Measurements from ENCODE around the gene CBS. TPM values are rescaled to one million over a fixed set of nuclear protein-coding genes. Genes with fewer than 3 reads are reported as not detected.
"Not testable (repeated sequence)": the region's sequence is repeated elsewhere in the genome, so short reads cannot be mapped to it uniquely, and the experiment has no call there.

The CBS gene
- total RNA-seq = 7.3 TPM

GRCh38 chr21:43075170-43076022 is at the start of gene CBS:
TSS of gene CBS (minus strand) at chr21:43075835. CDS start at chr21:43072193, 3,642 bp downstream.
- H3K27me3 ChIP-seq (ENCODE audit: control insufficient read depth in 3 of 3, insufficient read depth in 3 of 3, low read length in 3 of 3); H3K4me1 ChIP-seq (ENCODE audit: control insufficient read depth in 3 of 3, insufficient read depth in 3 of 3, low read length in 3 of 3): not testable (repeated sequence)

DNA sequence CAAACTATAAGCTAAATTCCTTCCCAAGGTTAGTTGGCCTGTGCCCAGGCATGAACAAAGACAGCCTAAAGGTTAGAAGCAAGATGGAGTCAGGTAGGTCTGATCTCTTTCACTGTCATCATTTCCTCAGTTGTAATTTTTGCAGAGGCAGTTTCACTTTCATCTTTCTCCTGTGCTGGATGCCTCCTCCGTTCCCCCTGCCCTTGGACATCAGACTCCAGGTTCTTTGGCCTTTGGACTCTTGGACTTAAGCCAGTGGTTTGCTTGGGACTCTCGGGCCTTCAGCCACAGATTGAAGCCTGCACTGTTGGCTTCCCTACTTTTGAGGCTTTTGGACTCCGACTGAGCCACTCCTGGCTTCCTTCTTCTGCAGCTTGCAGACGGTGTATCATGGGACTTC is 40.3 kb upstream of the CBS start:
- not testable (repeated sequence) for H3K27me3 ChIP-seq (ENCODE audit: control insufficient read depth in 3 of 3, insufficient read depth in 3 of 3, low read length in 3 of 3); H3K9me3 ChIP-seq (ENCODE audit: control insufficient read depth in 3 of 3, low read length in 3 of 3); H3K4me3 ChIP-seq (ENCODE audit: low read length in 3 of 3); H3K36me3 ChIP-seq (ENCODE audit: control insufficient read depth in 3 of 3, insufficient read depth in 3 of 3, low read length in 3 of 3); H3K4me1 ChIP-seq (ENCODE audit: control insufficient read depth in 3 of 3, insufficient read depth in 3 of 3, low read length in 3 of 3); H3K27ac ChIP-seq (ENCODE audit: low read depth, low read length); H3K9ac ChIP-seq (ENCODE audit: low read depth in 1 of 3, low read length in 3 of 3)

More at GRCh38 chr21:43075170-43076022, at the start of gene CBS:
- H3K27ac ChIP-seq (ENCODE audit: low read depth, low read length); H3K9me3 ChIP-seq (ENCODE audit: control insufficient read depth in 3 of 3, low read length in 3 of 3); H3K9ac ChIP-seq (ENCODE audit: low read depth in 1 of 3, low read length in 3 of 3); H3K4me3 ChIP-seq (ENCODE audit: low read length in 3 of 3); H3K36me3 ChIP-seq (ENCODE audit: control insufficient read depth in 3 of 3, insufficient read depth in 3 of 3, low read length in 3 of 3): not testable (repeated sequence)

- H3K27me3 ChIP-seq (ENCODE audit: control insufficient read depth in 3 of 3, insufficient read depth in 3 of 3, low read length in 3 of 3); H3K36me3 ChIP-seq (ENCODE audit: control insufficient read depth in 3 of 3, insufficient read depth in 3 of 3, low read length in 3 of 3); H3K4me1 ChIP-seq (ENCODE audit: control insufficient read depth in 3 of 3, insufficient read depth in 3 of 3, low read length in 3 of 3); H3K9ac ChIP-seq (ENCODE audit: low read depth in 1 of 3, low read length in 3 of 3); H3K27ac ChIP-seq (ENCODE audit: low read depth, low read length); H3K9me3 ChIP-seq (ENCODE audit: control insufficient read depth in 3 of 3, low read length in 3 of 3); H3K4me3 ChIP-seq (ENCODE audit: low read length in 3 of 3): not testable (repeated sequence)
Measured at GRCh38 chr21:43114483-43114882, 38.8 kb upstream of the CBS start.

- not testable (repeated sequence) for H3K27ac ChIP-seq (ENCODE audit: low read depth, low read length); H3K9ac ChIP-seq (ENCODE audit: low read depth in 1 of 3, low read length in 3 of 3)
Measured at GRCh38 chr21:43109006-43109405, 33.4 kb upstream of the CBS start.

DNA sequence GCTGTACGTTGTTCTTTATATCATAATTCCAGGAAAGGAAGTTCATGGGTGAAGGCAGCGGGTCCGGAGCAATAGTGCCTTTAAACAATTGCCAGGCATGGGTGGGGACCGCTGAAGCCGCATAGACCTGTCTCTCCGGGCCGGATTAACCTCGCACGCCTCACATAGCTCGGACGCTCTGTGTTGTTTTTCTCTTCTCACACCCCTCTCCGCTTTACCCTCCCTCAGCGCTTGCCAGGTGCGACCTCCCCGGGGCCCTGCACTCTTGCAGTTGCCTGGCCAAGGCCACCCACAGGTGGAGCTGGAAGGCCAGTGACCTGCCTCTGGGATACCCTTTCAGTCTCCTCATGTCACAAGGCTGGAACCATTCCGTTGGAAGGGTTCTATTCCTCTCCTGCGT is 32.5 kb upstream of the CBS start:
- not testable (repeated sequence) for H3K9ac ChIP-seq (ENCODE audit: low read depth in 1 of 3, low read length in 3 of 3); H3K4me3 ChIP-seq (ENCODE audit: low read length in 3 of 3); H3K27ac ChIP-seq (ENCODE audit: low read depth, low read length); H3K36me3 ChIP-seq (ENCODE audit: control insufficient read depth in 3 of 3, insufficient read depth in 3 of 3, low read length in 3 of 3); H3K27me3 ChIP-seq (ENCODE audit: control insufficient read depth in 3 of 3, insufficient read depth in 3 of 3, low read length in 3 of 3); H3K9me3 ChIP-seq (ENCODE audit: control insufficient read depth in 3 of 3, low read length in 3 of 3); H3K4me1 ChIP-seq (ENCODE audit: control insufficient read depth in 3 of 3, insufficient read depth in 3 of 3, low read length in 3 of 3)

More at GRCh38 chr21:43109006-43109405, 33.4 kb upstream of the CBS start:
- H3K9me3 ChIP-seq (ENCODE audit: control insufficient read depth in 3 of 3, low read length in 3 of 3); H3K4me1 ChIP-seq (ENCODE audit: control insufficient read depth in 3 of 3, insufficient read depth in 3 of 3, low read length in 3 of 3); H3K4me3 ChIP-seq (ENCODE audit: low read length in 3 of 3); H3K36me3 ChIP-seq (ENCODE audit: control insufficient read depth in 3 of 3, insufficient read depth in 3 of 3, low read length in 3 of 3); H3K27me3 ChIP-seq (ENCODE audit: control insufficient read depth in 3 of 3, insufficient read depth in 3 of 3, low read length in 3 of 3): not testable (repeated sequence)

GRCh38 chr21:43107794-43108137 is 32.1 kb upstream of the CBS start:
- not testable (repeated sequence) for H3K4me3 ChIP-seq (ENCODE audit: low read length in 3 of 3); H3K27ac ChIP-seq (ENCODE audit: low read depth, low read length); H3K27me3 ChIP-seq (ENCODE audit: control insufficient read depth in 3 of 3, insufficient read depth in 3 of 3, low read length in 3 of 3); H3K4me1 ChIP-seq (ENCODE audit: control insufficient read depth in 3 of 3, insufficient read depth in 3 of 3, low read length in 3 of 3); H3K36me3 ChIP-seq (ENCODE audit: control insufficient read depth in 3 of 3, insufficient read depth in 3 of 3, low read length in 3 of 3); H3K9ac ChIP-seq (ENCODE audit: low read depth in 1 of 3, low read length in 3 of 3); H3K9me3 ChIP-seq (ENCODE audit: control insufficient read depth in 3 of 3, low read length in 3 of 3)

- H3K4me1 ChIP-seq (ENCODE audit: control insufficient read depth in 3 of 3, insufficient read depth in 3 of 3, low read length in 3 of 3); H3K9me3 ChIP-seq (ENCODE audit: control insufficient read depth in 3 of 3, low read length in 3 of 3); H3K36me3 ChIP-seq (ENCODE audit: control insufficient read depth in 3 of 3, insufficient read depth in 3 of 3, low read length in 3 of 3); H3K27me3 ChIP-seq (ENCODE audit: control insufficient read depth in 3 of 3, insufficient read depth in 3 of 3, low read length in 3 of 3): not testable (repeated sequence)
- H3K27ac ChIP-seq (ENCODE audit: low read depth, low read length) = peak within 1 kb of the TSS; percentile 47
- H3K4me3 ChIP-seq (ENCODE audit: low read length in 3 of 3) = peak within 1 kb of the TSS in 1 of 3 donors; percentile 60
- H3K9ac ChIP-seq (ENCODE audit: low read depth in 1 of 3, low read length in 3 of 3) = peak within 1 kb of the TSS in 1 of 3 donors; percentile 59
Measured at GRCh38 chr21:43106965-43107793, 31.5 kb upstream of the CBS start, which contains the start of gene U2AF1. TSS of gene U2AF1 (minus strand) at chr21:43107570. CDS start at chr21:43107494, 76 bp downstream.

DNA sequence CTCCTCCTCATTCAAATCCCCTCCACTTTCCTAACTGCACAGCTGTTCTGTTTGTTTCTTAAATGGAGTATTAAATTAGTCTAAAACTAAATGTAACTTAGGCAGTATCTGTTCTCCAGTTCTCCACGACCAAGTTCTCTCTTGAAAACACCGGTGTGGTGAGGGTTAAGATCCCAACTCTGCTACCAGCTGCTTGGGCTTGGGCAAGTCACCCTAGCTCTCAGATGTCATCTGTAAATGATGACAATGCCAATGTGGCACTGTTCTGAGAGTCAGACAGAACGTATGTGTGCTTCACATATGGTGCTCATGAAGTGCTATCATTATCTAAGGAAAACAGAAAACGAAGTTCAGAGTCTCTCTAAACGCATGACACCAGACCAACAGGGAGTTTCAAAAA is 29.0 kb upstream of the CBS start:
- H3K27ac ChIP-seq (ENCODE audit: low read depth, low read length); H3K9me3 ChIP-seq (ENCODE audit: control insufficient read depth in 3 of 3, low read length in 3 of 3); H3K9ac ChIP-seq (ENCODE audit: low read depth in 1 of 3, low read length in 3 of 3); H3K36me3 ChIP-seq (ENCODE audit: control insufficient read depth in 3 of 3, insufficient read depth in 3 of 3, low read length in 3 of 3); H3K4me3 ChIP-seq (ENCODE audit: low read length in 3 of 3); H3K4me1 ChIP-seq (ENCODE audit: control insufficient read depth in 3 of 3, insufficient read depth in 3 of 3, low read length in 3 of 3); H3K27me3 ChIP-seq (ENCODE audit: control insufficient read depth in 3 of 3, insufficient read depth in 3 of 3, low read length in 3 of 3): not testable (repeated sequence)

- H3K27me3 ChIP-seq (ENCODE audit: control insufficient read depth in 3 of 3, insufficient read depth in 3 of 3, low read length in 3 of 3); H3K36me3 ChIP-seq (ENCODE audit: control insufficient read depth in 3 of 3, insufficient read depth in 3 of 3, low read length in 3 of 3); H3K9me3 ChIP-seq (ENCODE audit: control insufficient read depth in 3 of 3, low read length in 3 of 3); H3K27ac ChIP-seq (ENCODE audit: low read depth, low read length); H3K9ac ChIP-seq (ENCODE audit: low read depth in 1 of 3, low read length in 3 of 3); H3K4me1 ChIP-seq (ENCODE audit: control insufficient read depth in 3 of 3, insufficient read depth in 3 of 3, low read length in 3 of 3); H3K4me3 ChIP-seq (ENCODE audit: low read length in 3 of 3): not testable (repeated sequence)
Measured at GRCh38 chr21:43102281-43102680, 26.6 kb upstream of the CBS start.

DNA sequence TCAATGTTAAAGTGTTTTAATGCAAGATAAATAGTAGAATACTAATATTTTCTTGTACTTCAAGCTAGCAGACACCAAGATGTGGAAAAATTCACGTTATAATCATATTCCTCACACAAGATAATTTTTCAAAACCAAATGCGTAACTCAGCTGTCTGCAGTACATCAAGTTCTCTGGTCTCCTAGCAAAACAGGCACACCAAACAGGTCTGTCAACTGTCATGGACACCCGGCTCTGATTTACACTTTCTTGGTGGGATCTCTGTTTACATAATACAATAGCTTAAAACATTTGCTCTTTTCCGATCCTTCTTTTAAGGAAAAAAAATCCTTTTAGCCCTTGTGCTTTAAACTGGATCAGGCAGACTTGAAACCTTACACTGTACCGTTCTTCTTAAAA is 26.0 kb upstream of the CBS start:
- not testable (repeated sequence) for H3K4me1 ChIP-seq (ENCODE audit: control insufficient read depth in 3 of 3, insufficient read depth in 3 of 3, low read length in 3 of 3); H3K27me3 ChIP-seq (ENCODE audit: control insufficient read depth in 3 of 3, insufficient read depth in 3 of 3, low read length in 3 of 3); H3K27ac ChIP-seq (ENCODE audit: low read depth, low read length); H3K4me3 ChIP-seq (ENCODE audit: low read length in 3 of 3); H3K9me3 ChIP-seq (ENCODE audit: control insufficient read depth in 3 of 3, low read length in 3 of 3); H3K9ac ChIP-seq (ENCODE audit: low read depth in 1 of 3, low read length in 3 of 3); H3K36me3 ChIP-seq (ENCODE audit: control insufficient read depth in 3 of 3, insufficient read depth in 3 of 3, low read length in 3 of 3)

All from skeletal muscle tissue (tissue), 4 donors.